22Rv1 (cell line): ENCODE data around the gene ANKRD6.

Source experiments
- CTCF ChIP-seq: fragments of 450-650 bp; IDR thresholded peaks from 2 replicates; pipeline ENCODE4 v1.5.1; 2017; ENCODE audit warnings: mild to moderate bottlenecking
- ZFX ChIP-seq: fragments of 450-650 bp; IDR thresholded peaks from 2 replicates; pipeline ENCODE4 v1.6.1; 2017; ENCODE audit warnings: antibody characterized with exemption, borderline replicate concordance

- TF ChIP-seq CTCF, result no peak
- TF ChIP-seq ZFX, result no peak
Observed at GRCh38 chr6:89488438-89488837, 55.5 kb downstream of the ANKRD6 start.
